Kidney tubule cell (primary cell): ENCODE data around the gene AGRP.
"Not testable (repeated sequence)": the region's sequence is repeated elsewhere in the genome, so short reads cannot be mapped to it uniquely, and the experiment has no call there.

ENCODE experiments used
- DNase-seq: peaks from one replicate; pipeline ENCODE4 v3.0.0-alpha.2; 2018; ENCODE audit warnings: low spot score

The AGRP gene

DNA sequence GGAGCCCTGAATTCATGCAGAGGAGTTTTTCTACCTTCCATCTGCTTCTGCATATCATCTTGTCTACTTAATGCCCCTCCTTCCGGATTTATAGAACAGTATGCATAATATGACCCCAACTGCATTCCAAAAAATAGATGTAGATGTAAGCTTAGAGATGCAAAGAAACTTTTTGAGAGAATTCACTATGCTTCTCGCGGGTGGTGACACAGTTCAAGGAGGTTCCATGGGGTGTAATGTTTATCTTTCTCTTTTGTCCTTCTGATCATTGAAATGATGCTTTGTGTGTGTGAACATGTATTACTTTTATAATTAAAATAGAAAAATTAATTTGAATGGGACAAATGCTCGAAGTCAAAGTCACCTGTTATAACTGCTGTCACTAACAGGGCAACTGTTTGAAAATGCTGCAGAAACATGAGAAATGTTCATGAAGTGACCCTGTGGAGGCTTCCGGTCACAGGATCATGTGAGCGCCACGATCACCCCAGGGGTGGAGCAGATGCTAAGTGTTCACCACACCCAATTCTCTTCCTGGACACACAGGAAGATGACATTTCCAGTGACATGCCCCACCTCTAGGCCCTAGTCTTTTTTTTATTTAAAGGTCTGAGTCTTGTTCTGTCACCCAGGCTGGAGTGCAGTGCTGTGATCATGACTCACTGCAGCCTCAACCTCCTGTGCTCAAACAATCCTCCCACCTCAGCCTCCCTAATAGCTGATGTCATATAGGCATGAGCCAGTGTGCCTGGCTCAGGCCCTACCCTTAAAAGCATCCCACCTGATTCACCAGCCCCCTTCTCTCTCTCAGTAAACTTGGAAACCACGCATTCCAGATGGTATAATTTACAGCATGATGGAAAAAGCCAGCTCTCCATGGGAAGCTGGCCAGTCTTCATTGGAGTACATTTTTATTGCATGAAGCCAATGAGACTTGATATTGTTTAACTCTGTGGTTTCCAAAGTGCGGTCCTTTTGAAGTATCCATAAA lies 21.0 kb upstream of the AGRP start:
- peak; percentile 51 for DNase-seq

DNA sequence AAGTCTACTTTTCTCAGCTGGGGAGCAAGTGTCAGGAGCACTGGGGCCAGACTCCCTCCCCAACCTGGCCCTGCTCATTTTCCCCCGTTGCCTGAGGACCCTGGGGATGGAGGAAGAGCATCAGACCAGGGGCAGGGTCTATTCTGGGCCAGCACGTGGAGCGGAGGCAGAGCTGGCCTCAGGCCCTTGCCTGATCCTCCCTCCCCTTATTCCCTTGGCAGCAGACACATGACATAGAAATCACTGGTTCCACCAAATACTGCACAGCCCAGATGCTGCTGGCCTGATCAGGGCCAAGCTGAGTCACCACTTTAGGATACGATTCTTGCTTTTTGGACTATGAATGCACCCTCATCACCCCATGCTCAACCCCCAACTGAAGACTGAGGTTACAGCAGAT lies 15.8 kb upstream of the AGRP start:
- DNase-seq = no peak

DNA sequence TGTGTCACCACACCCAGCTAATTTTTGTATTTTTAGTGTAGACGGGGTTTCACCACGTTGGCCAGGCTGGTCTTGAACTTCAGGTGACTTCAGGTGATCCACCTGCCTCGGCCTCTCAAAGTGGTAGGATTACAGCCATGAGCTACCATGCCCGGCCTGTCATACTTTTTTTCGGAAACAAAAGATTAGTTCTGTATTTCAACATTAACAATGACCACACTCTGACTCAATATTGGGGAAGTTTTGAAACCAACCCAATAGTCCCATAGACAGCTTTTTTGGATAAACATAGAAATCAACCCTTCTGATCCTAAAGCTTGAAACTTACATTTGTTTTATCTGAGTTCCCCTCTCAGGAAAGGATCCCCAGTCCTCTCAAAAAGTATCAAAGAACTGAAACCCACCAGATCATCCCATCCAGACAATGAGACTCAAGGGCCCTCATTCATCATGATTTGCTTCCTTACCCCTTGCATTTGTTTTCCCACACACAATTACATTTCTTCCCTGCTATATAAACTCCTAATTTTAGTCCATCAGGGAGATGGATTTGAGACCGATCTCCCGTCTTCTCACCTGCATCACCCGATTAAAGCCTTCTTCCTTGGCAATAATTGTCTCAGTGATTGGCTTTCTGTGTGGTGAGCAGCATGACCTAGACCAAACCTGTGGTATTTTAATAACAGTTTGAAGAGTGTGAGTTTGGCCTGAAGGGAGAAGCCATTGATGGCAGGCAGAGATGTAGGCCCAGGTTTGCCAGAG lies 7.2 kb upstream of the AGRP start:
- DNase-seq = no peak

DNA sequence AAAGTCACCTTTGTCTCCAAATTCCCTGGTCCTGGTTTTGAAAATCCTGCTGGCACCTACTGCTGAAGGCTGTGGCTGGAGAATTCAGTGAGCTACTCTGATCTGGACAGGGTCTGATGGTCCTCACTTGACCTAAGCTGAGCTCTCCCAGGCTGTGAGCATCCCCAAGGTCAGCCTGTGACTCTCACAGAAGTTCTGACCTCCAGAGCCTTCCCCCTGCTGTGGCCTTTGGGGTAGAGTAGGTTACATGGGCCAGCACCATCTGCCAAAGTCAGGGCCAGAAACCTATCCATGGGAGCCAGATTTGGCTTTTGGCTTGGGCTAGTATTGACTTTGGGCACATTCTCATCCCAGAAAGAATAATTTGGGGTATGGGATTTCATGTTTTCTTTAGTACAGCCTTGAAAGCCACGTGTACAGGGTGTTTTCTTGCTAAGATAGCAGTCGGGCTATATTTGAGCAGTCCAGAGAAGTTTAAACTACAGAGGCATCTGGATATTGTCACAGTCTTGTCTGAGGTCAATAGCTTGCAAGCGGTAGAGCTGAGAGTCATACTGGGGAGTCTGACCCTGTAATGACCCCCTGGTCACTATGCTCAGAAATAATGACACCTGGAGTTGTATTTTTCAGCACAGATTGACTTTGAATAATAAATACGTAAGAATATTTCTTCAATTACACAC lies 6.2 kb upstream of the AGRP start:
- DNase-seq = no peak

DNA sequence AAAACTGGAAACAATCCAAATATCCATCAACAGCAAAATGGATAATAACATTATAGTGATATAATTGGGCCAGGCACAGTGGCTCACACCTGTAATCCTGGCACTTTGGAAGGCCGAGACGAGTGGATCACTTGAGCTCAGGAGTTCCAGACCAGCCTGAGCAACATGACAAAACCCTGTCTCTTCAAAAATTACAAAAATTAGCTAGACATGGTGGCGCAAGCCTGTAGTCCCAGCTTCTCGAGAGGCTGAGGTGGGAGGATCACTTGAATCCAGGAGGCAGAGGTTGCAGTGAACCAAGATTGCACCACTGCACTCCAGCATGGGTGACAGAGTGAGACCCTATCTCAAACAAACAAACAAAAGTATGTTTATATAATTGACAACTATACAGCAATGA lies 4.2 kb upstream of the AGRP start:
- DNase-seq = not testable (repeated sequence)

DNA sequence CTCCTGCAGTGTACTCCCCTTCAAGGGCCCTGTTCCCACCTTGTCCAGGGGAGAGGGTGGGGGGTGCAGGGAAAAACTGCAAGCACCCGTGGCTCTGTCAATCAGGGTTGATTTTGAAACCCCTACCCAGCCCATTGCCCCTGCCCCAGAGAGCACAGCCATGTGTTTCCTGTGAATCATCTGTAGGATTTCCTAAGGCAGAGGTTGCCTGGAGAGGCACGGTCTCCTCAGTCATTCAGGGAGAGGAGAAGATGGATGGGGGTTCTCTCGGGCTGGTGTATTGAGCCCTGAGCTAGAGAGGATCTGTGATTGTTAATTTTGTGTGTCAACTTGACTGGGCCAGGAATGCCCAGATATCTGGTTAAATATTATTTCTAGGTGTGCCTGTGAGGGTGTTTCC lies 3.5 kb upstream of the AGRP start:
- DNase-seq = no peak

DNA sequence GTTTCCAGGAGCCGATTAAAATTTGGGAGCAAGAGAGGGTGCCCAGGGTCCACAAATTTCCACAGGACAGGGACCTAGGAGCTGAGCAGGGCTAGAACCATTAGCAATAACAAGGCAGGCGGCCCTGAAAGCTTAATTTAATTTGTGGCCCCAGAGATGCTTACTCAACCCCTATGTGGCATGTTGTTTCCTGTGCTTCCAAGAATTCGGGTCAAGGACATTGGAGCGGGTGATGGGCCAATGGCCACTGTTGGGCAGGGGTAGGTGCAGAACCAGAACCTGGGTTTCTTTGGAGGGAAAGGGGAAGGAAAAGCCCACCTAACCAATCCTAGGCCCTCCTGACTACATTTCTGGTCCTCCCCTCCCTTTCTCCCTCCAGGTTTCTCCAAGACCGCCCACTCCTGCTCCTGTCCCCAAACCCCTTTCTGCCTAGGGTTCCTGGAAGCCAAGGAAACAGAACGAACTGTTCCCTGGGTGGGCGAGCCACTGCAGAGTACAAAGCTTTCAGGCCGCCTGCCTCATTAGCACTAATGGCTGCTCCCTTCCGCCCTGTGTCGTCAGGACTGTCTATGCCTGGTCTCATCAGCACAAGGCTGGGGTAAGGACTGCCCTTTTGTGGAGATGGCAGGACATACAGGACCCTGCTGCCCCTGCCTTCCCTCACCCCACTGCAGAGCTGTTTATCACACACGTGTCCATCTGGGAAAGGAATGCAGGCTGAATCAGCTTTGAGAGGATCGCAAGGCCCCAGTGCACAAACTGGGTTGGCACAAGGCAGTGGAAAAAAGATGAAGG lies 581 bp upstream of the AGRP start:
- DNase-seq = no peak

DNA sequence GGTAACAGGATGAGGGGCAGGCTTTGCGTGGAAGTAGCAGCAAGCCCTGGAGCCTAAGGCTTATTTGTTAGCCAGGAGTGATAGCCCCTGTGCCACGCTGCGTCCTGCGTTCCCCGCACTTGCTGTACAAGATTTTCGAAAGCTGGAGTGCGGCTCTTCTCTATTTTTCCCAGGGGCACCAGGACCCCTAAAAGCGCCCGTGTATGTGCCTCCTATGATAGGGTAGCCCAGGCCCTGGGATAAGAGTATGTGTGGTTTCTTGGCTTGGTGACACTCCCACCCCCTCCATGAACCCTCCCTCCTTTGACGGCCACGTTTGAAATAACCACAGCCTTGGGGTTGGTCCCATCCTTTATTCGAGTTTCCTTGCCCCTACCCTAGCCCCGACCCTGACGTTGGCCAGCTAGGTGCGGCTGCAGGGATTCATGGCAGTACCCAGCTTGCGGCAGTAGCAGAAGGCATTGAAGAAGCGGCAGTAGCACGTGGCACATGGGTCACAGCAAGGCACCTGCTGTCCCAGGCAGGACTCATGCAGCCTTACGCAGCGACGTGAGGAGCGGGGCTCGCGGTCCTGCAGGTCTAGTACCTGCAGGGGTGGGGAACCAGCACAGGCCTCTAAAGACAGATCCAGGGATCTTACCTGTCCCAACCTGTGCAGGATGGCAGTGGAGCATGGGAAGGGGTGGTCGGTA lies 968 bp downstream of the AGRP start:
- no peak for DNase-seq

DNA sequence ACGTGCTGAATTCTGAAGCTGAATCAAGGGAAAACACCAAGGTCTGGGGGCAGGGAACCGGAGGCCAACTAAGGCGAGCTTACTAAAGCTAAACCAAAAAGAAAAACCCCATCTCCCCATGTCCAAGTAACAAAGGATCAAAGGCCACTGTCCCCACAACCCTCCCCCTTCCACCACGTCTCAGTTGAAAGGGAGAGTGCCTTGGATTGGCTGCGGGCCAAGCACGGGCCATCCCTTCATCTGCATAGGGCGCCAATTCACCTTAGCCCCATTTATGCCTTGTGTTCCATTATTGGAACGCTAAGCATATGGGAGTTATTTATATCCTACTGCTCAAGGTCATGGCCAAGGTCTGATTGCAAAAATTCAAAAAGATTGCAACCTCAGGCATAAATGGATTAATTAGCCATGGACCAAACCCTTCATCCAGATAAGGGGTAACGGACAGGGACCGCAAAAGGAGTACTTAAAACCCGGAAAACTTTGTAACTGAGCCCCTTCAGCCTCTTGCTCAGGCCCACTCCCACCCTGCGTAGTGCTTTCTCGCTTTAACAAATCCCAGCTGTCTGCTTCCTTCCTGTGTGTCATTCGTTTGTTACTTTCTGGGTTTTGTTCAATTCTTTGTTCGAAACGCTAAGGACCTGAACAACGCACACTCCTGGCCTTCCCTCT lies 1.6 kb downstream of the AGRP start:
- no peak for DNase-seq

DNA sequence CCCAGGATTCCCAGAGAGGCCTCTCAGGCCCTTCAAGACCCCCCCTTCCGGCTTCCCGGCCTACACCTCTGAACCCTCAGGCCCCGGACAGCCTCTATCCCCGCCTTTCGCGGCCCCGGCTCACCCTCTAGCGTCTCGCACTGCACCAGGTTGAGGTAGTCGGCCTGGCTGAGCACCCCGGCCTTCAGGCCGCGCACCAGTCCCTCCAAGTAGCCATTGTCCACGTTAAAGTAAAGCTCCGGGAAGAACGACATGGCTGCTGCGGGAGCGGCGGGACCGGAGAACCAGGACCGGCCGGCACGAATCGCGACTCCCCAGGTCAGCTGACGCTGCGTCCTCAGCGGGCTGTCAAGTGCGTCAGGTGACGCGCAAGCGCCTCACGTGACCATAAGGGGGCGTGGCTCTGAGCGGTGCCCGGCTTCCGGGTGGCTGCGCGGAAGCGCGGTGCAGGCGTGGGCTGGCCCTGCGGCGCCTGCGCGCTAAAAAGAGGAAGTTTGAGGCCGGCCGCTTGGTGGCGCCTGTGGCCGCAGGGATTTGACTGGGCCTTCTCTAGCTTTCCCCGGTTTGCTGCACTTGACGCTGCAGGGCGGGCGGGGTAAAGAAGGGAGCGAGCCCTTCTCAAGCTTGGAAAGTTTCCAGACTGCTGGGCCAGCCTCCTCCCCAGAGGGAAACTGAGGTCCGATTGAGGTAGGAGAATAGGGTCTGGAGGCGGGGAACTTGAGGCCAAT lies 2.4 kb downstream of the AGRP start, which contains the start of gene ATP6V0D1:
ATP6V0D1 (minus strand) TSS at position 325 of the 728 bp plus-strand sequence; CDS start at position 254, 71 bp downstream.
- DNase-seq = peak; percentile 98

DNA sequence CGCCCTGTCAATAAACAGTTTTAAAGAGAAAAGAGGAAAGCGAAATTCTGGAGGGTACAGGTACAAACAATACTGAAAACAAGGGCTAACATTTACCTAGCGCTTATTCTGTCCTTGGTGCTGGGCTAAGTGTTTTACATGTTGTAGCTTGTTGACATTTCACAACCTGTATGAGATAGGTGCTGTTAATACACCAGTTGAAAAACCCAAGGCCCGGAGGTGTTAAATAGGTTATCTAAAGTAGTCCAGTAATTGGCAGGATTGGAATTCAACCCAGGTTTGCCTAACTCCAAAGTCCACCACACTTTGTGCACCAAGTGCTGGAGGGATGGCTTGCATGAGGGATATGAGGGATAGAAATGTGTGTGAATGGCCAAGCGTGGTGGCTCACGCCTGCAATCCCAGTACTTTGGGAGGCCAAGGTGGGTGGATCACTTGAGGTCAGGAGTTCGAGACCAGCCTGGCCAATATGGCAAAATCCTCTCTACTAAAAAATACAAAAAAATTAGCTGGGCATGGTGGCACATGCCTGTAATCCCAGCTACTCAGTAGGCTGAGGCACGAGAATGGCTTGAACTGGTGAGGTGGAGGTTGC lies 5.3 kb downstream of the AGRP start:
- DNase-seq = no peak

DNA sequence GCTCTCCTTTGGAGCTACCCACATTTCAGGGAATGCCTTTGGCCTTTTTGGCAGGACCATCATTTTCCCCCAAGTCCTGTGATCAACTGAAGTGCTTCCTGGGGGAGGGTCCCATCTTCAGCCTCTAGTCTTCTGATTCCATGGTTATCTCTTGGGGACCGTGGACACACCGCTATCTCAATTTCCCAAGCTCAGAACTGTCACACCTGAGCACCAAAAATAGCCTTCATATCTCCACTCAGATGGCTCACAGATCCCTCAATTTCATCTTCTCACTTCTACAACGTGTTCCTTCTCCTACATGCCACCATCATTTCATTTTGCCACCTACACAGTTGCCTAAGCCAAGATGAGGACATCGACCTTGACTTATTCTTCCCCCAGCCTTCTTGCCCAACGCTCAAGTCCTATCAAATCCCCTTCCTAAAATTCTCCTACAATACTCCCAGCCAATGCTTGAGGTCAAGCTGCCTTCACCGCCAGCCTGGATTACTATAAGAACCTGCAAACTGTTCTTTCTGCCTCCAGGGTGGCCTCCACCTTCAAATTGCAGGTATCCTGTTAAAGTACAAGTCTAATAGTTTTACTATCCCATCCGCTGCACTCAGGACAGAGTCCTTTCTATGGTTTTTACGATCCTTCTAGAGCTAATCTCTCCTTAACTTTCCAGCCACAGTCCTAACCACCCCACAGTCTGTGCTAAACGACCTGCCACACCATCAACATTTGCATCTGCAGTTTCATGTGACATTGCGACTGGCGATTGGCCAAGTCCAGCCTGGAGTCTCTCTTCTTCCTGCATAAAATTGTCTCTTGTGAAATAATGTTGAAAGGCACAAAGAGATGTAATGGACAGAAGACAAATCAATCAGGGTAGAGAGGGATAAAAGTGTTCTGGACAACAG lies 8.5 kb downstream of the AGRP start:
- no peak for DNase-seq

DNA sequence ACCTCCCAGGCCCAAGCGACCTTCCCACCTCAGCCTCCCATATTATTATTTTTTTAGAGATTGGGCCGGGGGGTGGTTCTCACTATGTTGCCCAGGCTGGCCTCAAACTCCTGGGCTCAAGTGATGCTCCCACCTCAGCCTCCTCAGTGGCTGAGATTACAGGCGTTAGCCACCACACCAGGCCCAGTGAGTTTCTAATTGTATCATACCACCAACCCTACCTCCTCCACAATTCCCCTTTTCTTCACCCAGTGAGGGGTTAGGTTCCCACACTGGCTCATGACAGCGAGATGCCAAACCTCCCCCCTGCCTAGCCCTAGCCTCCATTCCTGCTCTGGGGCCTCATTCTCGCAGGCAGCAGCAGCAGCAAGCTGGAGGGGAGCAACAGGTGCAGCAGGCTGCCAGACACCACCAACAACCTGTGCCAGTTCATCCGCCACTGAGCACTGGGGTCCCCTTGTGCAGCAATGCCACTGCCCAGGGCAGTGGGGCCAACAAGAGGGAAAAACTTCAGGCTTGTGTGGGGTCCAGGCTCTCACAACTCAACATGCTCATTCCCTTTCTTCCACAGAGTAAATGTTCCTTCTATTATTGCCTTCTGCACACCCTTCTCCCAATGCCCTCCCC lies 11.5 kb downstream of the AGRP start:
- no peak for DNase-seq

DNA sequence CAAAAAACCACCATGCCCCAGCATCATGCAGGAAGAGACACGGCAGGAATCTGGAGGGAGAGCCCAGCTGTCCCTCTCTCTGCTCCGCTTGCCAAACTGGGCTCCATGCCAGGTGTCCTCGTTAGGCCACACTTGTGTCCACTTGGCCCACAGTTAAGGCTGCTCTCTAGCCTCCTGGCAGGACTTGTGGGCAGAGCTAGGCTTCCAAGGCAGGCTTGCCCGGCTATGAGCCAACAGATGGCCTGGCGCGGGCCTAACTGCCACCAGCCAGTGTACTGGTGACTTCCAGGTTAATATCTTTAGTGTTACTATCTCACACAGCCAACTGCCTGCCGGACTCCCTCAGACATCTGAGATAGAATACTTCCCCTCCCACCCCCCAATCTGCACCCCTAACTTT lies 13.0 kb downstream of the AGRP start:
- no peak for DNase-seq

DNA sequence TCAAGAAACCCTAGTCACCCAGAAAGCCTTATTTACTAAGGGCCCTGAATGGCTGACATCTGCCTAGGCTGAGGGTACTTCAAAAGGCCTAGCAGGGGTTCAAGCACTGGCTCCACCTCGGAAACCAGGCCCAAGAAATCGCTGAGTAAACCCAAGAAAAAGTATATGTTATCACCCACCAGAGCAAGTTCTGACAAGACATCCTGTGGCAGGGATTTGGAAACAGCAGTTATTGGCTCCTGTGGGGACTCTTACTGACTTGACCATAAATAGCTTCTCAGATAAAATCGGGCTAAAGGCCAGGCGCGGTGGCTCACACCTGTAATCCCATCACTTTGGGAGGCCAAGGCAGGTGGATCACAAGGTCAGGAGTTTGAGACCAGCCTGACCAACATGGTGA lies 14.6 kb downstream of the AGRP start:
- no peak for DNase-seq

DNA sequence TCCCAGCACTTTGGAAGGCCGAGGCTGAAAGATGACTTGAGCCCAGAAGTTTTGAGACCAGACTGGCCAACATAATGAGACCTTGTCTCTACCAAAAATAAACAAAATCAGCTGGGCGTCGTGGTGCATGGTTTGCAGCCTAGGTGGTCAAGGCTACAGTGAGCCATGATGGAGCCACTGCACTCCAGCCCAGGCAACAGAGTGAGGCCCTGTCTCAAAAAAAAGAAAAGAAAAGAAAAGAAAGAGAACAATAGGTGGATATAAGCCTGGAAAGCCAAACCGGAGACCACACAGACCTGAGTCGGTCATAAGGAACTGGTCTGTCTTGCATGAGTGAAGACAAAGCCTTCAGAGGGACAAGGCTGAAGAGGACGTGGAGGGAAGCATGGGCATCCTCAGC lies 16.8 kb downstream of the AGRP start:
- DNase-seq = no peak

DNA sequence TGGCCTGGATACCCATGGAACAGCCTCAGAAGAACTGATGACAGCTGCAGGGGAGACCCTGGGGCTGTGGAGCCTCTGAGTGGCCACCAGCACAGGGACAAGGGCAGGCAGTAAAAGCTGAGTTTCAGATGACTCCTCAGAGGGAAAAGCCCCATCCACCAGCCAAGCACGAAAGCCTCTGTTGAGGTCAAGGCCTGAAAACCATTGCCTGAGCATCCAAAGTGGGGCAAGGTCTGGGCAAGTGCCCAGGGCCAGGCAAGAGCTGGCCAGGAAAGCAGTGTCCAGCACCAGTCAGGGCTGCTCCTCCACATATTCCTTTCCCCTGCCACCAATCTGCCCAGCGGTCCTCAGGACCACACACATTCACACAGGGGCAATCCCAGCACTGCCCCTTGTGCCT lies 18.8 kb downstream of the AGRP start:
- no peak for DNase-seq

DNA sequence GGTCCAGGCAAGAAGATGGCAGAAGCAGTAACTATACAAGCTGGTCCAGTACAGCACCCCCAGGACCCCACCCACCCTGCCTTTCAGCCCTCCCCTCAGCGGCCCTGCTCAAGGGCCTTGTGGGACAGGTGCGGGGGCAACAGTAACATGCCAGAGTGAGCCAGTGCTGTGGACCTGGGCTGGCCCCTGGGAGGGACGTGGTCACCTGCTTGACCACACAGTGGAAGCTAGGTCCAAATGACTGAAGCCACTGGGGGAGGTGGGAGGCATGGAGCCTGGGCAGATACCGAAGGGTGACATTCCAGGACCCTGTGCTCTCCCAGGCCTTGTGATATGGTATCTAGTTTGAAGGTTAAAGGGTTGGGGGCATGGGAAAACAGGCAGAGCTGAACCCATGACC lies 19.7 kb downstream of the AGRP start:
- DNase-seq = no peak
